ENCODE measurements around the gene ASB15. TPM values are rescaled to one million over a fixed set of nuclear protein-coding genes. Genes with fewer than 3 reads are reported as not detected.

ASB15 gene
- polyA plus RNA-seq, 1 donor from 2014 or later: not detected

DNA sequence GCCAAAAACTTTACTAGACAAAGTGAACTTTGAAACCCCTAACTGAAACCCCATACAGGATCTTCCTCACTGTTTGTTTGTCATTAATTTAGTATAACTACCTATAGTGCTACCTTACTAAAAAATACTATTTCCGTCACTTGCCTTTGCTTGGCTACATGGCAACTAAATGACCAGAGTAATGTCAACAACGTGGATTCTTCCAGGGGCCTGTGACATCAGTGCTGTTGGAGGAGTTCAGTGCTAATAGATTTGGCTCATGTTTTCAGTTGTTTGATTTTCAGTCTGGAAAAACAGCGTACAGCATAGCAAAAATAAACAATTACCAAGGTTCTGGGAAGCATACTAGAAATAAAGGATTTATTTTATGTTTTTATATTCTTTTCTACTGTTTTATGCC, 3.0 kb upstream of the ASB15 start:
- no peak overlapping the region for H3K27ac ChIP-seq (ENCODE audit: low read length)
- no peak overlapping the region for H3K9ac ChIP-seq (ENCODE audit: low read length)
- no peaks in the 10 kb centered on the region for H3K9me2 ChIP-seq (ENCODE audit: insufficient read depth, low read length)
- H3K79me2 ChIP-seq (replicated peaks; ENCODE audit: insufficient read depth, low read length): no peaks in the 10 kb centered on the region
- no peaks in the 10 kb centered on the region for H4K20me1 ChIP-seq (ENCODE audit: insufficient read depth)
- no peaks in the 10 kb centered on the region for H3K27me3 ChIP-seq (ENCODE audit: insufficient read depth, low read depth, low read length)
- no peaks in the 10 kb centered on the region for H3K9me3 ChIP-seq (ENCODE audit: low read length)
- no peak overlapping the region for H2AFZ ChIP-seq (ENCODE audit: low read depth, low read length)
- H3K36me3 ChIP-seq (ENCODE audit: insufficient read depth, low read length): no peaks in the 10 kb centered on the region
- H3K4me2 ChIP-seq (ENCODE audit: low read length): no peak overlapping the region
- TF ChIP-seq, protein P1, sequence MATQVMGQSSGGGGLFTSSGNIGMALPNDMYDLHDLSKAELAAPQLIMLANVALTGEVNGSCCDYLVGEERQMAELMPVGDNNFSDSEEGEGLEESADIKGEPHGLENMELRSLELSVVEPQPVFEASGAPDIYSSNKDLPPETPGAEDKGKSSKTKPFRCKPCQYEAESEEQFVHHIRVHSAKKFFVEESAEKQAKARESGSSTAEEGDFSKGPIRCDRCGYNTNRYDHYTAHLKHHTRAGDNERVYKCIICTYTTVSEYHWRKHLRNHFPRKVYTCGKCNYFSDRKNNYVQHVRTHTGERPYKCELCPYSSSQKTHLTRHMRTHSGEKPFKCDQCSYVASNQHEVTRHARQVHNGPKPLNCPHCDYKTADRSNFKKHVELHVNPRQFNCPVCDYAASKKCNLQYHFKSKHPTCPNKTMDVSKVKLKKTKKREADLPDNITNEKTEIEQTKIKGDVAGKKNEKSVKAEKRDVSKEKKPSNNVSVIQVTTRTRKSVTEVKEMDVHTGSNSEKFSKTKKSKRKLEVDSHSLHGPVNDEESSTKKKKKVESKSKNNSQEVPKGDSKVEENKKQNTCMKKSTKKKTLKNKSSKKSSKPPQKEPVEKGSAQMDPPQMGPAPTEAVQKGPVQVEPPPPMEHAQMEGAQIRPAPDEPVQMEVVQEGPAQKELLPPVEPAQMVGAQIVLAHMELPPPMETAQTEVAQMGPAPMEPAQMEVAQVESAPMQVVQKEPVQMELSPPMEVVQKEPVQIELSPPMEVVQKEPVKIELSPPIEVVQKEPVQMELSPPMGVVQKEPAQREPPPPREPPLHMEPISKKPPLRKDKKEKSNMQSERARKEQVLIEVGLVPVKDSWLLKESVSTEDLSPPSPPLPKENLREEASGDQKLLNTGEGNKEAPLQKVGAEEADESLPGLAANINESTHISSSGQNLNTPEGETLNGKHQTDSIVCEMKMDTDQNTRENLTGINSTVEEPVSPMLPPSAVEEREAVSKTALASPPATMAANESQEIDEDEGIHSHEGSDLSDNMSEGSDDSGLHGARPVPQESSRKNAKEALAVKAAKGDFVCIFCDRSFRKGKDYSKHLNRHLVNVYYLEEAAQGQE (IDR thresholded peaks at IDR 0.05; ENCODE audit: borderline replicate concordance): no peak
- TF ChIP-seq EP300 (conservative IDR thresholded peaks at IDR 0.05; ENCODE audit: poor library complexity, severe bottlenecking): no peak
- no peak for TF ChIP-seq RAD21 (conservative IDR thresholded peaks at IDR 0.05)
- TF ChIP-seq TAF1 (IDR thresholded peaks at IDR 0.05; ENCODE audit: low read depth): no peak
- H3F3A ChIP-seq (ENCODE audit: insufficient read depth, low read length, poor library complexity, severe bottlenecking): no peaks in the 10 kb centered on the region
- no peak overlapping the region for H3K4me3 ChIP-seq (ENCODE audit: low read length)

DNA sequence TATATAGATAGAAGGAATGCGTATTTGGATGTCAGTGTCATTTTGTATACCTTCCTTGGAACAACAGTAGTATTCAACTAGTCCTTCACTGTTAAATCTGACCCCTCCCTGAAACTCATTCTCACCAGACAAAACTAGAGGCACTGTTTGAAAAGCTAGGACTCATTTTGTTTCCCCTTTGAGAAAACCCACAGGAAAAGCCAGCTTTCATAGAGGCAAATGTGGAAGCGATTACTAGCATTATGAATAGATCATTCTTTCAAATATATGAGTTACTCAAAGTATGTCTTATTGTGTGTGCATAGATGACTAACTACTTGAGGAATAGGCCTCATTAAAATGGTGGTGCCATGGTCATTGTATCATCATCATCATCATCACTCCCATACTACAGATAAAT, 1.9 kb upstream of the ASB15 start:
- no peak overlapping the region for H3K4me2 ChIP-seq (ENCODE audit: low read length)
- no peaks in the 10 kb centered on the region for H3K36me3 ChIP-seq (ENCODE audit: insufficient read depth, low read length)
- no peaks in the 10 kb centered on the region for H3K9me3 ChIP-seq (ENCODE audit: low read length)
- H2AFZ ChIP-seq (ENCODE audit: low read depth, low read length): no peak overlapping the region
- H3K9ac ChIP-seq (ENCODE audit: low read length): no peak overlapping the region
- TF ChIP-seq, protein P2, sequence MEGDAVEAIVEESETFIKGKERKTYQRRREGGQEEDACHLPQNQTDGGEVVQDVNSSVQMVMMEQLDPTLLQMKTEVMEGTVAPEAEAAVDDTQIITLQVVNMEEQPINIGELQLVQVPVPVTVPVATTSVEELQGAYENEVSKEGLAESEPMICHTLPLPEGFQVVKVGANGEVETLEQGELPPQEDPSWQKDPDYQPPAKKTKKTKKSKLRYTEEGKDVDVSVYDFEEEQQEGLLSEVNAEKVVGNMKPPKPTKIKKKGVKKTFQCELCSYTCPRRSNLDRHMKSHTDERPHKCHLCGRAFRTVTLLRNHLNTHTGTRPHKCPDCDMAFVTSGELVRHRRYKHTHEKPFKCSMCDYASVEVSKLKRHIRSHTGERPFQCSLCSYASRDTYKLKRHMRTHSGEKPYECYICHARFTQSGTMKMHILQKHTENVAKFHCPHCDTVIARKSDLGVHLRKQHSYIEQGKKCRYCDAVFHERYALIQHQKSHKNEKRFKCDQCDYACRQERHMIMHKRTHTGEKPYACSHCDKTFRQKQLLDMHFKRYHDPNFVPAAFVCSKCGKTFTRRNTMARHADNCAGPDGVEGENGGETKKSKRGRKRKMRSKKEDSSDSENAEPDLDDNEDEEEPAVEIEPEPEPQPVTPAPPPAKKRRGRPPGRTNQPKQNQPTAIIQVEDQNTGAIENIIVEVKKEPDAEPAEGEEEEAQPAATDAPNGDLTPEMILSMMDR (IDR thresholded peaks at IDR 0.05; ENCODE audit: poor library complexity, severe bottlenecking): no peak
- no peak for TF ChIP-seq RAD21 (conservative IDR thresholded peaks at IDR 0.05)
- no peak for TF ChIP-seq TAF1 (IDR thresholded peaks at IDR 0.05; ENCODE audit: low read depth)
- no peak for TF ChIP-seq EP300 (conservative IDR thresholded peaks at IDR 0.05; ENCODE audit: poor library complexity, severe bottlenecking)
- TF ChIP-seq, protein P1 (IDR thresholded peaks at IDR 0.05; ENCODE audit: borderline replicate concordance): no peak
- no peak for TF ChIP-seq SMC3 (conservative IDR thresholded peaks at IDR 0.05; ENCODE audit: poor library complexity)
- TF ChIP-seq EZH2 (IDR thresholded peaks at IDR 0.05; ENCODE audit: borderline replicate concordance, insufficient read depth, low read length, poor library complexity, severe bottlenecking): no peak
- no peak overlapping the region for H3K4me3 ChIP-seq (ENCODE audit: low read length)
- no peak overlapping the region for H3K27ac ChIP-seq (ENCODE audit: low read length)
- H4K20me1 ChIP-seq (ENCODE audit: insufficient read depth): no peaks in the 10 kb centered on the region
- H3K9me2 ChIP-seq (ENCODE audit: insufficient read depth, low read length): no peaks in the 10 kb centered on the region
- H3F3A ChIP-seq (ENCODE audit: insufficient read depth, low read length, poor library complexity, severe bottlenecking): no peaks in the 10 kb centered on the region
- no peaks in the 10 kb centered on the region for H3K79me2 ChIP-seq (replicated peaks; ENCODE audit: insufficient read depth, low read length)
- H3K27me3 ChIP-seq (ENCODE audit: insufficient read depth, low read depth, low read length): no peaks in the 10 kb centered on the region

Data from neural cell (in vitro differentiated cells).